Osteoblast (primary cell): ENCODE results near the gene MCUR1. TPM values are rescaled to one million over a fixed set of nuclear protein-coding genes. Genes with fewer than 3 reads are reported as not detected.
A peak's percentile ranks its signal among the peaks of the same experiment; 100 is the strongest.
"Not testable (repeated sequence)": the region's sequence is repeated elsewhere in the genome, so short reads cannot be mapped to it uniquely, and the experiment has no call there.

Experiments used
- DNase-seq: peaks from one replicate; pipeline ENCODE4 v3.0.0; 2011; ENCODE audit warnings: low spot score, mixed read lengths; ENCODE audit not compliant: insufficient read length; ENCODE audit errors: missing footprints
- H2AFZ ChIP-seq: 2 replicates; pipeline ENCODE4 v1.6.0; 2011; ENCODE audit warnings: mild to moderate bottlenecking, low read length
- H3K27ac ChIP-seq: 2 replicates; pipeline ENCODE4 v1.5.1; 2011; ENCODE audit warnings: mild to moderate bottlenecking, low read depth, low read length, moderate library complexity
- H3K27me3 ChIP-seq: 2 replicates; pipeline ENCODE4 v1.6.0; 2012; ENCODE audit warnings: mild to moderate bottlenecking, control low read depth, inconsistent platforms, low read length, moderate library complexity; ENCODE audit not compliant: insufficient read depth
- H3K36me3 ChIP-seq: 2 replicates; pipeline ENCODE4 v1.5.1; 2011; ENCODE audit warnings: mild to moderate bottlenecking, low read length, control low read depth, moderate library complexity; ENCODE audit not compliant: insufficient read depth
- H3K4me1 ChIP-seq: 2 replicates; pipeline ENCODE4 v1.5.1; 2011; ENCODE audit warnings: mild to moderate bottlenecking, low read length, control low read depth, moderate library complexity; ENCODE audit not compliant: insufficient read depth
- H3K4me2 ChIP-seq: 2 replicates; pipeline ENCODE4 v1.6.0; 2011; ENCODE audit warnings: mild to moderate bottlenecking, low read length; ENCODE audit not compliant: insufficient read depth
- H3K4me3 ChIP-seq: fragments of 200-600 bp; sonication (generic); 3 replicates; pipeline ENCODE4 v1.5.1; 2012; ENCODE audit warnings: mild to moderate bottlenecking, low read length, inconsistent platforms; ENCODE audit not compliant: insufficient read depth
- H3K79me2 ChIP-seq: 2 replicates; pipeline ENCODE4 v1.6.0; 2012; ENCODE audit warnings: mild to moderate bottlenecking, low read length, control low read depth, inconsistent platforms; ENCODE audit not compliant: insufficient read depth
- H3K9me3 ChIP-seq: 2 replicates; pipeline ENCODE4 v1.5.1; 2011; ENCODE audit warnings: low read depth, low read length, control low read depth
- H4K20me1 ChIP-seq: 2 replicates; pipeline ENCODE4 v1.6.0; 2012; ENCODE audit warnings: mild to moderate bottlenecking, low read length, control low read depth; ENCODE audit not compliant: insufficient read depth
- total RNA-seq: library from RNA; depleted of rRNA; stranded (reverse); fragments of >200 nt; gene quantifications from 2 replicates; pipeline ENCODE4 v1.2.3, GENCODE V29; 2012
- TF ChIP-seq, protein P1 (sequence below): IDR thresholded peaks from 2 replicates; pipeline ENCODE4 v1.5.1; 2011; ENCODE audit warnings: mild to moderate bottlenecking, low read depth, low read length, moderate library complexity; ENCODE audit errors: extremely low read depth

MCUR1 gene
- total RNA-seq, 1 donor = 14.8 TPM

DNA sequence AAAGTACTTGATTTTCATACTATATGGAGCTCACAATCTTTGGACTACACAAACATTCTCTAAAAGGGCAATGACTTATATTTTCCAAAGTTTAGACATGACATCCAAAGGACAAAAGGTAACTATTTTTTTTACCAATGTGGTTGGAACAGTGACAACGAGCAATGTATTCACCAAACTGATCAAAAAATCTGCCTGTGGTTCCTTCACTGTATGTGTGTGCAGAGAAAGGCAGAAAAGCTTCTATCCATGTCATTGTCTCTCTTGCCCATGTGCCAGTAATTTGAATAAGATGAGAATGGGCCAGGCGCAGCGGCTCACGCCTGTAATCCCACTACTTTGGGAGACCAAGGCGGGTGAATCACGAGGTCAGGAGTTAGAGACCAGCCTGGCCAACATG is 25.5 kb downstream of the MCUR1 start:
- TF ChIP-seq, protein P1, sequence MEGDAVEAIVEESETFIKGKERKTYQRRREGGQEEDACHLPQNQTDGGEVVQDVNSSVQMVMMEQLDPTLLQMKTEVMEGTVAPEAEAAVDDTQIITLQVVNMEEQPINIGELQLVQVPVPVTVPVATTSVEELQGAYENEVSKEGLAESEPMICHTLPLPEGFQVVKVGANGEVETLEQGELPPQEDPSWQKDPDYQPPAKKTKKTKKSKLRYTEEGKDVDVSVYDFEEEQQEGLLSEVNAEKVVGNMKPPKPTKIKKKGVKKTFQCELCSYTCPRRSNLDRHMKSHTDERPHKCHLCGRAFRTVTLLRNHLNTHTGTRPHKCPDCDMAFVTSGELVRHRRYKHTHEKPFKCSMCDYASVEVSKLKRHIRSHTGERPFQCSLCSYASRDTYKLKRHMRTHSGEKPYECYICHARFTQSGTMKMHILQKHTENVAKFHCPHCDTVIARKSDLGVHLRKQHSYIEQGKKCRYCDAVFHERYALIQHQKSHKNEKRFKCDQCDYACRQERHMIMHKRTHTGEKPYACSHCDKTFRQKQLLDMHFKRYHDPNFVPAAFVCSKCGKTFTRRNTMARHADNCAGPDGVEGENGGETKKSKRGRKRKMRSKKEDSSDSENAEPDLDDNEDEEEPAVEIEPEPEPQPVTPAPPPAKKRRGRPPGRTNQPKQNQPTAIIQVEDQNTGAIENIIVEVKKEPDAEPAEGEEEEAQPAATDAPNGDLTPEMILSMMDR = no peak
- H3K4me1 ChIP-seq = peaks cover 1% of the 10 kb centered on the region
- no peak for DNase-seq
- H3K4me3 ChIP-seq = no peak overlapping the region
- H3K27ac ChIP-seq = no peak overlapping the region
- H3K4me2 ChIP-seq = no peak overlapping the region
- no peaks in the 10 kb centered on the region for H3K36me3 ChIP-seq
- no peak overlapping the region for H2AFZ ChIP-seq
- no peaks in the 10 kb centered on the region for H4K20me1 ChIP-seq
- H3K79me2 ChIP-seq = no peaks in the 10 kb centered on the region
- H3K9me3 ChIP-seq = no peaks in the 10 kb centered on the region
- H3K27me3 ChIP-seq = no peaks in the 10 kb centered on the region

DNA sequence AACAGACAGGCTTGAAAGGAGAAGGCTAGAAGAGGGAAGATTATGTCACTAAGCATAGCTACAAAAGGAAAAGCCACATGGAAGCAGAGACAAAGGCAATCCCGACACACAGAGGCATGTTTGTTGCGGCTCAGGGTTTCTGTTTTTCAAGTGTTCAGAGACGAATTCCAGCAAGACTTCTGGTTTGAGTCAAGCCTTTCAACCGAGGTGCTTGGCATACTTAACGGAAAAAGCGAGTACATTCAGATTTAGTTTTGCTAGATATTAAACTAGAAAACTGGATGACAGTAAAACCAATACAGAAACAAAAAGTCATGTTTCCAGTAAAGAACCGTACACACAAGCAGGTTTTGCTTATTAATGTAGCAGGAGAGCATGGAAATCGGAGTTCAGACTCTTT is 27.2 kb downstream of the MCUR1 start:
- H3K79me2 ChIP-seq = no peaks in the 10 kb centered on the region
- H3K4me1 ChIP-seq = no peaks in the 10 kb centered on the region
- peak overlapping the region; percentile 53 for H2AFZ ChIP-seq
- peak overlapping the region; percentile 52 for H3K4me2 ChIP-seq
- no peak for DNase-seq
- H3K27me3 ChIP-seq = no peaks in the 10 kb centered on the region
- no peaks in the 10 kb centered on the region for H3K9me3 ChIP-seq
- no peaks in the 10 kb centered on the region for H4K20me1 ChIP-seq
- no peak overlapping the region for H3K27ac ChIP-seq
- peak overlapping the region; percentile 10 for H3K4me3 ChIP-seq
- TF ChIP-seq, protein P1 = no peak
- H3K36me3 ChIP-seq = no peaks in the 10 kb centered on the region

DNA sequence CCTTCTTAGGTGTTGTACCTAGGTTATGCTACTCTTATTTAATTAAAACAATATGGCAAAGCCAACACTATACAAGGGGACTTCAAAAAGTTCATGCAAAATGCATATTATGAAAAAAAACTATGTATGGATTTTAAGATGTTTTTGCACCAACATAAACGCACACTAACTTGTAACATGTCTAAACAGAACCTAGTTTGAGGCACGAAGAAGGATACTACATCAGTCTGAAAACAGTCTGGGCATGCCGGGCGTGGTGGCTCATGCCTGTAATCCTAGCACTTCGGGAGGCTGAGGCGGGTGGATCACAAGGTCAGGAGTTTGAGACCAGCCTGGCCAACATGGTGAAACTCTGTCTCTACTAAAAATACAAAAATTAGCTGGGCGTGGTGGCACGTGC is 34.2 kb downstream of the MCUR1 start:
- DNase-seq, H3K79me2 ChIP-seq, H3K9me3 ChIP-seq, H3K4me2 ChIP-seq, H3K4me3 ChIP-seq, H3K27me3 ChIP-seq, H3K27ac ChIP-seq, H2AFZ ChIP-seq, H4K20me1 ChIP-seq, H3K4me1 ChIP-seq, H3K36me3 ChIP-seq: not testable (repeated sequence)

DNA sequence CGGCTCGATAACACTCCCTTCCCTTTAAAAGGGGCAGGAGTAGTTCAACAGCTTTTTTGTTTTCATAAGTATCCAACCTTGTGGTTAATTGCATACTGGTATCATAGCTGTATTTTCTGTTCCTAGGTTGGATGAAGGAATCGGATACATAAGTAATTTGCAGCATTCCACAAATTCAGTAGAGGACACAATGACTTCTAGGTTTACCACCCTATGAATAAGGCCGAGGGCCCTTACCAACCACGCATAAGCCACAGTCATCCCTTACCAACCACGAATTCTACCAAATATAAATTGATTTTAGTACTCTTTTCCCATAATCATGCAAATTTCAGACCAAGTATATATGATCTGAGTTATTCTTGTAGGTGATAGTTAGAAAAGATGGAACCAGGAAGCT is 36.3 kb downstream of the MCUR1 start:
- Histone ChIP-seq H3K27ac (no peak overlapping the region), H3K79me2 (no peaks in the 10 kb centered on the region), H2AFZ (no peak overlapping the region), H3K4me3 (no peak overlapping the region), H3K4me2 (no peak overlapping the region), H3K36me3 (no peaks in the 10 kb centered on the region), H3K4me1 (peaks cover 4% of the 10 kb centered on the region), H3K9me3 (no peaks in the 10 kb centered on the region), H3K27me3 (no peaks in the 10 kb centered on the region), H4K20me1 (no peaks in the 10 kb centered on the region)
- TF ChIP-seq, protein P1 = no peak
- no peak for DNase-seq

DNA sequence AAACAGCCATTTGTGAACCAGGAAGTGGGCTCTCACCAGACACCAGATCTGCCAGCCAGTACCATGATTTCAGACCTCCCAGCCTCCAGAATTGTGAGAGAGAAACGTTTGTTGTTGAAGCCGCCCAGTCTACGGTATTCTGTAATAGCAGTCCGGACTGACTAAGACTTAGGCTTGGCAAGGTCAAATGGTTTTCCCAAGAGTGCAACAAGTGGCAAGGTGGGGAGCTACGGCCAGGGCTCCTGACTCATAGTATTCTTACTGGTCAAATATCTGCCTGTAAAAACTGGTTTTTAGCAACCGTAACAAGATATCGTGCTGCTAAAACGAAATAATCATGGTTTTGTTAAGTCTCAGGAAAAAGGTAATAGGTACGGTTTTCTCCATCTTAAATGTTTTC is 37.8 kb downstream of the MCUR1 start:
- Histone ChIP-seq H2AFZ (peak overlapping the region; percentile 1), H3K27me3 (no peaks in the 10 kb centered on the region), H3K9me3 (no peaks in the 10 kb centered on the region), H3K79me2 (no peaks in the 10 kb centered on the region), H4K20me1 (no peaks in the 10 kb centered on the region), H3K4me1 (peaks cover 4% of the 10 kb centered on the region), H3K36me3 (no peaks in the 10 kb centered on the region), H3K4me2 (peak overlapping the region; percentile 51), H3K4me3 (no peak overlapping the region), H3K27ac (no peak overlapping the region)
- peak; percentile 92 for DNase-seq
- TF ChIP-seq, protein P1 = no peak

DNA sequence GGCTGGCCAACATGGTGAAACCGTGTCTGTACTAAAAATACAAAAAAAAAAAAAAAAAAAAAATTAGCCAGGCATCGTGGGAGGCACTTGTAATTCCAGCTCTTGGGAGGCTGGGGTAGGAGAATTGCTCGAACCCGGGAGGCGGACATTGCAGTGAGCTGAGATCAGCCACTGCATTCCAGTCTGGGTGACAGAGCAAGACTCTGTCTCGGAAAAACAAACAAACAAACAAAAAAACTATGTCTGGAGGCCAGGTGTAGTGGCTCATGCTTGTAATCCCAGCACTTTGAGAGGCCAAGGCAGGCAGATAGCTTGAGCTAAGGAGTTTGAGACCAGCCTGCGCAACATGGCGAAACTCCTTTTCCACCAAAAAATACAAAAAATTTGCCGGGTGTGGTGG is 38.9 kb downstream of the MCUR1 start:
- not testable (repeated sequence) for H3K4me3 ChIP-seq, DNase-seq, H3K79me2 ChIP-seq, H3K27ac ChIP-seq, H3K9me3 ChIP-seq, H3K36me3 ChIP-seq, H3K4me2 ChIP-seq, H3K27me3 ChIP-seq, H4K20me1 ChIP-seq, H3K4me1 ChIP-seq, H2AFZ ChIP-seq
